ENCODE data around the gene MGST2. TPM values are rescaled to one million over a fixed set of nuclear protein-coding genes. Genes with fewer than 3 reads are reported as not detected.

Gene MGST2
- total and polyA plus RNA-seq, 4 donors: 51.7 to 171 (median 60.1) TPM

GRCh38 chr4:139670775-139671174, 5.2 kb downstream of the MGST2 start:
- TF ChIP-seq, protein P1, sequence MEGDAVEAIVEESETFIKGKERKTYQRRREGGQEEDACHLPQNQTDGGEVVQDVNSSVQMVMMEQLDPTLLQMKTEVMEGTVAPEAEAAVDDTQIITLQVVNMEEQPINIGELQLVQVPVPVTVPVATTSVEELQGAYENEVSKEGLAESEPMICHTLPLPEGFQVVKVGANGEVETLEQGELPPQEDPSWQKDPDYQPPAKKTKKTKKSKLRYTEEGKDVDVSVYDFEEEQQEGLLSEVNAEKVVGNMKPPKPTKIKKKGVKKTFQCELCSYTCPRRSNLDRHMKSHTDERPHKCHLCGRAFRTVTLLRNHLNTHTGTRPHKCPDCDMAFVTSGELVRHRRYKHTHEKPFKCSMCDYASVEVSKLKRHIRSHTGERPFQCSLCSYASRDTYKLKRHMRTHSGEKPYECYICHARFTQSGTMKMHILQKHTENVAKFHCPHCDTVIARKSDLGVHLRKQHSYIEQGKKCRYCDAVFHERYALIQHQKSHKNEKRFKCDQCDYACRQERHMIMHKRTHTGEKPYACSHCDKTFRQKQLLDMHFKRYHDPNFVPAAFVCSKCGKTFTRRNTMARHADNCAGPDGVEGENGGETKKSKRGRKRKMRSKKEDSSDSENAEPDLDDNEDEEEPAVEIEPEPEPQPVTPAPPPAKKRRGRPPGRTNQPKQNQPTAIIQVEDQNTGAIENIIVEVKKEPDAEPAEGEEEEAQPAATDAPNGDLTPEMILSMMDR (IDR thresholded peaks at IDR 0.05; ENCODE audit: control extremely low read depth, extremely low read depth): no peak
- WGBS, 2 donors: 94 to 95% methylated on average over 3 of the region's 3 CpGs

GRCh38 chr4:139672215-139672614, 6.6 kb downstream of the MGST2 start:
- TF ChIP-seq, protein P1 (IDR thresholded peaks at IDR 0.05; ENCODE audit: control extremely low read depth, extremely low read depth): no peak
- H3K9me3 ChIP-seq (ENCODE audit: control insufficient read depth in 4 of 4, insufficient read depth in 3 of 4, low read length in 3 of 4): no peaks in the 10 kb centered on the region
- DNase-seq (no peak), ATAC-seq (ENCODE audit: insufficient read depth, low FRiP score) (no peak)
- no peak overlapping the region for H3K9ac ChIP-seq (ENCODE audit: insufficient read depth in 1 of 2, low read length in 2 of 2)
- H3K27ac ChIP-seq (ENCODE audit: low read depth in 1 of 2, low read length in 1 of 2): no peak overlapping the region
- H3K4me3 ChIP-seq: no peak overlapping the region
- peaks cover 0 to 9% (median under 1%) of the 10 kb centered on the region in 4 donors for H3K36me3 ChIP-seq (ENCODE audit: control insufficient read depth in 4 of 4, insufficient read depth in 4 of 4, low read length in 4 of 4)
- H3K4me1 ChIP-seq (ENCODE audit: control insufficient read depth in 5 of 5, insufficient read depth in 5 of 5, low read length in 5 of 5): peaks cover 0 to 24% (median 2%) of the 10 kb centered on the region in 5 donors
- WGBS, 2 donors: 94 to 97% methylated on average over 2 of the region's 2 CpGs
- no peaks in the 10 kb centered on the region for H3K27me3 ChIP-seq (ENCODE audit: control insufficient read depth in 3 of 3, insufficient read depth in 3 of 3, low read length in 2 of 3)

More at GRCh38 chr4:139670775-139671174, 5.2 kb downstream of the MGST2 start:
- ATAC-seq (ENCODE audit: insufficient read depth, low FRiP score) (no peak), DNase-seq (no peak)
- Histone ChIP-seq H3K36me3 (ENCODE audit: control insufficient read depth in 4 of 4, insufficient read depth in 4 of 4, low read length in 4 of 4) (peaks cover 0 to 9% (median under 1%) of the 10 kb centered on the region in 4 donors), H3K4me3 (no peak overlapping the region), H3K9ac (ENCODE audit: insufficient read depth in 1 of 2, low read length in 2 of 2) (no peak overlapping the region), H3K9me3 (ENCODE audit: control insufficient read depth in 4 of 4, insufficient read depth in 3 of 4, low read length in 3 of 4) (no peaks in the 10 kb centered on the region), H3K4me1 (ENCODE audit: control insufficient read depth in 5 of 5, insufficient read depth in 5 of 5, low read length in 5 of 5) (peaks cover 5 to 16% (median 12%) of the 10 kb centered on the region in 5 donors), H3K27me3 (ENCODE audit: control insufficient read depth in 3 of 3, insufficient read depth in 3 of 3, low read length in 2 of 3) (no peaks in the 10 kb centered on the region), H3K27ac (ENCODE audit: low read depth in 1 of 2, low read length in 1 of 2) (no peak overlapping the region)

GRCh38 chr4:139672732-139673131, 7.1 kb downstream of the MGST2 start:
- Histone ChIP-seq H3K9me3 (ENCODE audit: control insufficient read depth in 4 of 4, insufficient read depth in 3 of 4, low read length in 3 of 4) (no peaks in the 10 kb centered on the region), H3K4me1 (ENCODE audit: control insufficient read depth in 5 of 5, insufficient read depth in 5 of 5, low read length in 5 of 5) (peaks cover 0 to 25% (median 0%) of the 10 kb centered on the region in 5 donors), H3K27me3 (ENCODE audit: control insufficient read depth in 3 of 3, insufficient read depth in 3 of 3, low read length in 2 of 3) (no peaks in the 10 kb centered on the region), H3K27ac (ENCODE audit: low read depth in 1 of 2, low read length in 1 of 2) (no peak overlapping the region), H3K4me3 (no peak overlapping the region), H3K9ac (ENCODE audit: insufficient read depth in 1 of 2, low read length in 2 of 2) (no peak overlapping the region), H3K36me3 (ENCODE audit: control insufficient read depth in 4 of 4, insufficient read depth in 4 of 4, low read length in 4 of 4) (peaks cover 0 to 9% (median under 1%) of the 10 kb centered on the region in 4 donors)
- DNase-seq (no peak), ATAC-seq (ENCODE audit: insufficient read depth, low FRiP score) (no peak)
- WGBS, 2 donors: 78 to 93% methylated on average over 4 of the region's 4 CpGs
- TF ChIP-seq, protein P1 (IDR thresholded peaks at IDR 0.05; ENCODE audit: control extremely low read depth, extremely low read depth): no peak

All from lung (tissue), 12 donors.